Ecto neural progenitor cell (in vitro differentiated cells): Measurements from ENCODE around the gene PLXNB3.
A peak's percentile ranks its signal among the peaks of the same experiment; 100 is the strongest.
"Not testable (repeated sequence)": the region's sequence is repeated elsewhere in the genome, so short reads cannot be mapped to it uniquely, and the experiment has no call there.

Experiments
- DNase-seq: peaks from one replicate; pipeline ENCODE4 v3.0.0-alpha.2; 2018; ENCODE audit warnings: low spot score

PLXNB3 gene

DNA sequence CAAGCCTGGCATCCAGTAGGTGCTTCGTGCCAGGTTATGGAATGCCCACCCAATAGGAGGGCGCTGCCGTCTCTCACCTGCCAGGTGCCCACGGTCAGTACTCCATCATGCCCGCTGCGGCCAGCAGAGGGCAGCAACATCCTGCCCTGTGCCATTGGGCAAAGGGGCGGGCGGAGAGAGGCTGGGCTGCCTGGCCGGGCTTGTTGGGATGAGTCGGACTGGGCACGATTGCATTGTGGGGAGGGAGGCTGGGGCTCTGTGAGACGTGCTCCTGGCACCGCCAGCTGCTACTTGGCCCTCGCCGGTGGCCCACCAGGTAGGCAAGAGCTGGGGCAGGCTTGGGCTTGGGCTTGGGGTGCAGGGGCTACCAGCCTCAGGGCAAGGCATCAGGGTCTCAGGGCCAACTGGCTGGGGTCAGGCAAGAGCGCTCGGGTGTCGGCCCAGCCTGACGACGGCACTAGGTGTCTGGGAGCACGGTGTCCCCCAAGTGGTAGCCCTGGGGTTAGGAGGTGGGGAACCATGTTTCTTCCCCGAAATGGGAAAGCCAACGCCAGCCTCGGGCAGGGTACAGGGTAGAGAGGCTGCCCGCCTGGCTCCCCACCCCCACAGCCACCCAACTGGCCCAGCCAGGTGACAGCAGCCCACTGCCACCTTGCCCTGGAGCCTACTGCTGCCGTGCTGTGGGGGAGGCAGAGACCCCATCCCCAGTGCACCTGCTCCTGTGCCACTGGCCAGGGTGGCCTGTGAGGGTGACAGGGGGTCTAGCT lies at the start of gene PLXNB3:
Gene PLXNB3, plus strand, starts transcription at position 261 of the 767 bp plus-strand sequence. CDS start 1,287 bp downstream, outside the sequence.
- peak; percentile 79 for DNase-seq

DNA sequence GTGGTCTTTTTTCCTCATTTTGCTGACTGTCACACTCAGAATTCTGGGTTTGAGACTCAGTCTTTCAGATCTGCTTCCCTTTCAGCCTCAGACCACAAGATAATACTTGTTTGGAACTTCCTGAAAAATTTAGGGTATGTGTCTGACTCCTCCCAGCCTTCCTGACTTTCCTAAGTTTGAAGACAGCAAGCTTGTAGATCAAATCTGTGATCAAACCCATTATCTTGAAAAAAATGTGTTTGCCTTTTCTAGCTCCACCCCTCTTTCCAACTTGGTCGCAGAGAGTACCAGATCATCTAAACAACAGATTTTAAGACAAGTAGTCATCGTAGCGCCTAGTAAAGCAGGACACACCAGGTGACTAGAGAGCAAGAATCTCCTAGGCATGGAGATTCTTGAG lies 49.8 kb upstream of the PLXNB3 start:
- no peak for DNase-seq

DNA sequence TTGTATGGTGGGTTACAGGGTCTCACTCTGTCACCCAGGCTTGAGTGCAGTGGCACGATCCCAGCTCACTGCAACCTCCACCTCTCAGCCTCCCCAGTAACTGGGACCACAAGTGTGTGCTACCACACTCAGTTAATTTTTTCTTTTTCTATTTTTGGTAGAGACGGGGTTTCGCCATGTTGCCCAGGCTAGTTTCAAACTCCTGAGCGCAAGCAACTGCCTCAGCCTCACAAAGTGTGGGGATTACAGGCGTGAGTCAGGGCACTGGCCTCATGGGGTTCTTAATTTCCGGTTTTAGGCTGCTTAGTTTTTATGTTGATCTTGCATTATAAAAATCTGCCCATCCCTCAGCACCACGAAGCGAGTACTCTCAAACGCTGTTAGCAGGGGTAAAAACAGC lies 46.6 kb upstream of the PLXNB3 start:
- no peak for DNase-seq

GRCh38 chrX:153719238-153719637 lies 44.8 kb upstream of the PLXNB3 start:
- DNase-seq = no peak

DNA sequence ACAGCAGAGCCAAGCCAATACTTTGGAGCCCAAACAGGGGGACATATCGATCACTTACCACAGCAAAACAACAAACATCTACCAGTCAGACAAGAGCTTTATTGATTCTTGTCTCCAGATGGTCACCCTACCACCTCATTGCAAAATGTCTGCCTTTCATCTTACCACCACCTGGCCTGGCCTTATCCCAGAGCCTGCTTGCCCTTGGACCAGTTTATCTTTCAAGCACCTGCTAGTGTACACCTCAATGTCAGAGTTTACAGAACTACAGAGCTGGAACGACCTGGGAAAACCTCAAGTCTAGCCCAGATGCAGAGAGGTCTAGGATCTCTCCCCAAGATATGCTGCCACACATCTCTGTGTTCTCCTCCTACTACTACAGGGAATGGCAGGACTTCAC lies 44.3 kb upstream of the PLXNB3 start:
- DNase-seq = no peak

DNA sequence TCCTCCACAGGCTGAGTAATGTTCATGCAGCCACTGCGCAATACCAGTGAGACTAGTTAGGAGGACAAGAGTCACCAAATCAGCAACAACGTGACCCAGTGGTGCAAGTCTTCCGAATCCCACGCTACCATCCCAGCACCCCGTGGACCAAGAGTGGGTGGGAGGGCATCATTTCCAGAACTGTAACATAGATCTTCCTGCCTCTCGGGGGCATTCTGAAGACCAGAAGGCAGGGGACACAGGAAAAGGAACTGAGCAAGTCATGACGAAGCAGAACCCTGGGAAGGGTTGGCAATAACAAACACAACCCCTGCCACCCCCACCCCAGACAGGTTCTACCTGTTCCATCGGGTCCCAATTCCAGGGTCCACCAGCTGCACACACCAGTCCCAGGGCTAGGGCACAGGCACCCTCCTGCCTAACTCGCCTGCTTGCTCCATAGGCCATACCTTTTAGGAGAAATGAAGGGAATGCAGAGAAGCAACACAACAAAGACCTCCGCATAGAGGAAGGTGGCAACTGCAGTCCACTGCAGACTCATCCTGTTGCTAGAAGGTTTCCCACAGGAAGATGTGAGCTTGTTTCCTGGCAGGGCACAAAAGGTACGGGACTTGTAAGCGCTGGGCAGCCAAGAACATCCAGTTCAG lies 41.2 kb upstream of the PLXNB3 start:
- DNase-seq = no peak

GRCh38 chrX:153723351-153724251 lies 40.4 kb upstream of the PLXNB3 start:
- peak; percentile 65 for DNase-seq

- DNase-seq = peak; percentile 90
Observed at GRCh38 chrX:153724252-153725038, 39.6 kb upstream of the PLXNB3 start, which contains the start of the genes ABCD1 and BCAP31. Gene ABCD1, plus strand, starts transcription at chrX:153724856. Its CDS starts 411 bp downstream, at chrX:153725267. Gene BCAP31, minus strand, starts transcription at chrX:153724387. Its CDS starts 1,143 bp downstream, at chrX:153723244.

- DNase-seq = no peak
Observed at GRCh38 chrX:153725039-153725831, 38.8 kb upstream of the PLXNB3 start.

DNA sequence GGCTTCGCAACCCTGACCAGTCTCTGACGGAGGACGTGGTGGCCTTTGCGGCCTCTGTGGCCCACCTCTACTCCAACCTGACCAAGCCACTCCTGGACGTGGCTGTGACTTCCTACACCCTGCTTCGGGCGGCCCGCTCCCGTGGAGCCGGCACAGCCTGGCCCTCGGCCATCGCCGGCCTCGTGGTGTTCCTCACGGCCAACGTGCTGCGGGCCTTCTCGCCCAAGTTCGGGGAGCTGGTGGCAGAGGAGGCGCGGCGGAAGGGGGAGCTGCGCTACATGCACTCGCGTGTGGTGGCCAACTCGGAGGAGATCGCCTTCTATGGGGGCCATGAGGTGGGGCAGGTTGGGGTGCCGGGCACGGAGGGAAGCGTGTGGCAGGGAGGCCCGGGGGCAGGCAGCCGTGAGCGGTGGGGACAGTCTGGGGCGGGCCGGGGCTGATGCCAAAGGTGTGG lies 38.2 kb upstream of the PLXNB3 start:
- DNase-seq = no peak

DNA sequence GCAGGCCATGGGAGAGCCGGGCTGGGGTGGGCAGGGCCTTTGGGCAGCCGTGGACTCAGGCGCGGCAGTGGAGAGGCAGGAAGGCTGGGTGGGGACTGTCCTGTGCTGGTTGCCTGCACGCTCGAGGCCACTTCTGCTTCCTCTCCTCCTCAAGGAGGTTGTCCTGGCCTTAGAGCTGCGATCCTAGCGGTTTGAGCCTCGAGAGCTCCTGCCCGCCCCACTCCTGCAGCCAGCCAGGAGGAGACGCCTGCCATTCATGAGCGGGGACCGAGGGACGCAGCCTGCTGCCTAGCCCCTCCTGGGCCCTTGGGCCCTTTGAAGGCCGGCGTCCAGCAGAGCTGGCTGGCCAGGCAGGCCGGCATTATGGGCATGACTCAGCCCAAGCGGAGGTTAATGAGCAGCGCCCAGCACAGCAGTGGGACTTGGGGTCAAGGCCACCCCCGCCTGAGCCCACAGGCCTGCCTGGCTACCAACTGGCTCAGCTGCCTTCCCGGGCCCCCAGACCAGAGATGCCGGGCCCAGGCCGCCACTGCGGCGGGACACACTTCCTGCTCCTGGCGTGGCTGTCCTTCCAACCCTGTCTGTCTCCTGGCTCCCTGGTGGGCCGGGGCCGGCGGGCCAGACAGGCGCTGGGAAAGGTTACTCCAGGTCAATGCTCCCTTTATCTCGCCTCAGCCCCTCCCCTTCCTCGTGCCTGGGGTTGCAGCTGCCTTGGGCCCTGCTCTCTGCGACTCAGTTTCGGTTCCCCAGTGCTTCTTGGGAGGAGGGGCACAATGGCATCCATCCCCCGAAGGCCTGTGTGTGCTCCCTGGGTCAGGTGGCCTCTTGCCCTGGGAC lies 37.5 kb upstream of the PLXNB3 start:
- peak; percentile 83 for DNase-seq

GRCh38 chrX:153727123-153727931 lies 36.7 kb upstream of the PLXNB3 start:
- no peak for DNase-seq

GRCh38 chrX:153728095-153728494 lies 36.0 kb upstream of the PLXNB3 start:
- no peak for DNase-seq

DNA sequence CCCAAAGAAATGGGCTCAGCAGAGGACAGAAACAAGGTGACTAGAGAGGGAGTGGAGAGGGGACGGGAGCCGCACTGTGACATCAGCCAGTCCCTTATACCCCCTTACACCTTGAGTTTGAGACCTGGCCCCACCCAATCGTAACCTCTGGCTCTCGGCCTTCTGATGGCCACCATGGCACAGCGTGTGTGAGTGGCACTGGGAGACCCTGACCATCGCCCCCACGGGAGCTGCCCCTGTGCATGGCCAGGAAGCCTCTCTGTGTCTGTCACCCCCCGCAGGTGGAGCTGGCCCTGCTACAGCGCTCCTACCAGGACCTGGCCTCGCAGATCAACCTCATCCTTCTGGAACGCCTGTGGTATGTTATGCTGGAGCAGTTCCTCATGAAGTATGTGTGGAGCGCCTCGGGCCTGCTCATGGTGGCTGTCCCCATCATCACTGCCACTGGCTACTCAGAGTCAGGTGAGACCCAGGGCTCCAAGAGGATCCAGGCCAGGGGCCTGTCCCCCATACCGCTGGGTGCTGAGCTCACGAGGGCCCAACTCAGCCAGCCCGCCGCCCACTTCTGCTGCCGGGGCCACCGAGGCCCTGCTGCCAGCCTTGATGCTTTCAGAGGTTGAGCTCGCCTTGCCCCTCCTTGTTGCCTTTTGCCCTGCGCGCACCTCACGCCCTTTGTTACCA lies 35.0 kb upstream of the PLXNB3 start:
- no peak for DNase-seq

- DNase-seq = not testable (repeated sequence)
Observed at GRCh38 chrX:153730115-153730514, 33.9 kb upstream of the PLXNB3 start.

GRCh38 chrX:153731117-153731844 lies 32.8 kb upstream of the PLXNB3 start:
- DNase-seq = no peak

GRCh38 chrX:153731845-153732215 lies 32.2 kb upstream of the PLXNB3 start:
- no peak for DNase-seq

- DNase-seq = no peak
Observed at GRCh38 chrX:153732401-153732800, 31.6 kb upstream of the PLXNB3 start.
